ENCODE measurements around the gene STX19.

DNA sequence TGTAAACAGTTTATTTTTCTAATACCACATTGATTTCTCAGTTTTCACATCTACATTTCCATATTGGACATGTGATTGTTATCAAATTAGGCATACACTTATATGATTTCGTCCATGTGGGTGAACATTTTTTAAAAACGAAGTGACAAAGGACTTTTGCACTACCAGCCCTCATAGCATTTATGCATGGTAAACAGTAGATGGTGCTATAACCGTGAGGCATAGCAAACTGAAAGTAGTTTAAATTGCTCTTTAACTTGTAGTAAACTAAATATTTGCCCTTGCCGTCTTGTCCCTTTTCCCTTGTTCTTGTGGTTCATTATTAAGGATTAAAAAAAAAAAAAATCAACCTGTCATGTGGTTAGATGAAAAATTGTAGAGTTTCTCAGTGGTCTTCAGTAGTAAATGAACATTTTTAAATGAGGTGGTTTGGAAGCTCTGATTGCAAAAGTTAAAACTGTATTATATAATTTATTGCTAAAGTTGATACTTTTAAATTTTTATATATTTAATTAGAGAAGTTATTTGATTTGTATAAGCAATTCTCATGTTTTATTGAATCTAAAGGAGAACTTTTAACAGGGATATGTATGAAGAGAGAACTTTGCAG lies 24.0 kb downstream of the STX19 start:
- TF ChIP-seq CTCF (IDR thresholded peaks at IDR 0.05; ENCODE audit: low read length) = peak; percentile 85
- no peak for TF ChIP-seq EZH2 (optimal IDR thresholded peaks at IDR 0.05; ENCODE audit: low read depth, low read length)
- no peak for TF ChIP-seq EZH2phosphoT487 (IDR thresholded peaks at IDR 0.05; ENCODE audit: low read length)

Data from MM.1S (cell line).